GM12891 (cell line): Measurements from ENCODE around the gene ETV3.

Source experiments
- PAX5 ChIP-seq: IDR thresholded peaks from 2 replicates; pipeline ENCODE4 v1.6.1; 2011; ENCODE audit warnings: low read length, moderate library complexity, mild to moderate bottlenecking; ENCODE audit not compliant: insufficient read depth, severe bottlenecking
- POLR2A ChIP-seq: IDR thresholded peaks from 2 replicates; pipeline ENCODE4 v1.6.1; 2011; ENCODE audit warnings: low read depth, low read length, control low read depth
- POLR2AphosphoS5 ChIP-seq: IDR thresholded peaks from 2 replicates; pipeline ENCODE4 v1.6.1; 2011; ENCODE audit warnings: low read depth, low read length, control low read depth
- SPI1 ChIP-seq: IDR thresholded peaks from 2 replicates; pipeline ENCODE4 v1.6.1; 2011; ENCODE audit warnings: low read depth, low read length, control low read depth
- TAF1 ChIP-seq: IDR thresholded peaks from 2 replicates; pipeline ENCODE4 v1.6.1; 2011; ENCODE audit warnings: low read depth, low read length, control low read depth

DNA sequence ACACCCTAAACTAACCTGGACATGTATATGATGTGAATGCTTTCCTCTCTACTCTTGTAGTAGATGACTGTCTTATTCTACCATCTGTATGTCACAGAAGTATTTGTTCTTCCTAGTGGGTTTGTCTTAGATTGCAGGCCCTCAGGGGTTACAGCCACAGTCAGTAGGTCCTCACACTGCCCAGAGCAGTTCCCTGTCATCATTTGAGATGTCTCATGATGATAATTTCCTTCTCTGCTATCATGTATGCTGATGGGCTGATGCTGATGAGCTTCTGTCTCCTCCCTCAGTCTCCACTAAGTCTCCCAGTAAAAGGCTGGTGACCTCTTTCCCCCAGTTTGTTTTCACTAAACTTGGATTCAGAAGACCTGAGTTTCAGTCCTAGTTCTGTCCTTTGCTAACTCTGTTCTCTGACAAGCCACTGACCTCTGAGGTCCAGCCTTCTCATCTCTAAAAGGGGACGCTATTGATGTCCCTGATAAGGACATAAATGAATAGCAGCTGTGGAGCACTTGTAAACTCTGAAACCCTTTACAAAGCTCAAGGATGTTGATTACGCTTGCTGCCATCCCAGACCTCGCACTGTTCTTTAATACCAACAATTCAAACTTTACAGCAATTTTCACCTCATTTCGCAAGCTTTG, 3.1 kb upstream of the ETV3 start:
- TF ChIP-seq POLR2AphosphoS5 = no peak
- no peak for TF ChIP-seq TAF1
- TF ChIP-seq POLR2A = no peak
- TF ChIP-seq PAX5 = no peak
- TF ChIP-seq SPI1 = no peak
